ENCODE measurements around the gene GPR25. TPM values are rescaled to one million over a fixed set of nuclear protein-coding genes. Genes with fewer than 3 reads are reported as not detected.

The GPR25 gene
- total and polyA plus RNA-seq, 4 donors: 0.44 to 0.63 TPM; not detected in 2

- H3K4me1 ChIP-seq (ENCODE audit: control insufficient read depth, insufficient read depth, low read length): peaks cover 49% of the 10 kb centered on the region
- no peaks in the 10 kb centered on the region for H3K9me3 ChIP-seq (ENCODE audit: control insufficient read depth, insufficient read depth, low read length)
- peak overlapping the region; percentile 20 for H3K27ac ChIP-seq (ENCODE audit: low read depth, low read length)
- DNase-seq (ENCODE audit: low read depth in 4 of 6, low spot score in 6 of 6): no peak
- 48% methylated on average over 2 of the region's 4 CpGs for WGBS (ENCODE audit: insufficient coverage)
- peak overlapping the region; percentile 67 for H3K4me3 ChIP-seq (ENCODE audit: low read depth, low read length)
- H3K27me3 ChIP-seq (ENCODE audit: control insufficient read depth, insufficient read depth, low read length): peaks cover 23% of the 10 kb centered on the region
- peaks cover 2% of the 10 kb centered on the region for H3K36me3 ChIP-seq (ENCODE audit: control insufficient read depth, insufficient read depth, low read length)
These were observed 19.8 kb downstream of the GPR25 start for GRCh38 chr1:200892546-200892945.

- Histone ChIP-seq H3K27ac (ENCODE audit: low read depth, low read length) (no peak overlapping the region), H3K27me3 (ENCODE audit: control insufficient read depth, insufficient read depth, low read length) (peaks cover 23% of the 10 kb centered on the region), H3K4me3 (ENCODE audit: low read depth, low read length) (peak overlapping the region; percentile 67), H3K4me1 (ENCODE audit: control insufficient read depth, insufficient read depth, low read length) (peaks cover 49% of the 10 kb centered on the region), H3K9me3 (ENCODE audit: control insufficient read depth, insufficient read depth, low read length) (no peaks in the 10 kb centered on the region), H3K36me3 (ENCODE audit: control insufficient read depth, insufficient read depth, low read length) (peaks cover 2% of the 10 kb centered on the region)
- DNase-seq (ENCODE audit: low read depth in 4 of 6, low spot score in 6 of 6): peak in 1 of 6 donors; percentile 19
These were observed 20.2 kb downstream of the GPR25 start for GRCh38 chr1:200892958-200893357.

- Histone ChIP-seq H3K27me3 (ENCODE audit: control insufficient read depth, insufficient read depth, low read length) (peaks cover 21% of the 10 kb centered on the region), H3K9me3 (ENCODE audit: control insufficient read depth, insufficient read depth, low read length) (no peaks in the 10 kb centered on the region), H3K36me3 (ENCODE audit: control insufficient read depth, insufficient read depth, low read length) (peaks cover 6% of the 10 kb centered on the region), H3K4me1 (ENCODE audit: control insufficient read depth, insufficient read depth, low read length) (peaks cover 46% of the 10 kb centered on the region), H3K27ac (ENCODE audit: low read depth, low read length) (no peak overlapping the region), H3K4me3 (ENCODE audit: low read depth, low read length) (no peak overlapping the region)
- WGBS (ENCODE audit: insufficient coverage): 42% methylated on average over 6 of the region's 6 CpGs
- no peak for DNase-seq (ENCODE audit: low read depth in 4 of 6, low spot score in 6 of 6)
These were observed 20.7 kb downstream of the GPR25 start for GRCh38 chr1:200893411-200893901.

GRCh38 chr1:200894712-200895442, 22.1 kb downstream of the GPR25 start, which contains the start of gene INAVA:
Gene INAVA, plus strand, starts transcription at chr1:200894900. Its CDS starts 3,501 bp downstream, at chr1:200898401.
- Histone ChIP-seq H3K4me1 (ENCODE audit: control insufficient read depth, insufficient read depth, low read length) (peaks cover 43% of the 10 kb centered on the region), H3K27ac (ENCODE audit: low read depth, low read length) (no peak within 1 kb of the TSS), H3K27me3 (ENCODE audit: control insufficient read depth, insufficient read depth, low read length) (peaks cover 21% of the 10 kb centered on the region), H3K36me3 (ENCODE audit: control insufficient read depth, insufficient read depth, low read length) (peaks cover 19% of the 10 kb centered on the region), H3K4me3 (ENCODE audit: low read depth, low read length) (no peak within 1 kb of the TSS), H3K9me3 (ENCODE audit: control insufficient read depth, insufficient read depth, low read length) (no peaks in the 10 kb centered on the region)
- no peak for DNase-seq (ENCODE audit: low read depth in 4 of 6, low spot score in 6 of 6)
- 85% methylated on average over 12 of the region's 15 CpGs for WGBS (ENCODE audit: insufficient coverage)

GRCh38 chr1:200895443-200895789, 22.6 kb downstream of the GPR25 start:
- DNase-seq (ENCODE audit: low read depth in 4 of 6, low spot score in 6 of 6): no peak
- Histone ChIP-seq H3K27me3 (ENCODE audit: control insufficient read depth, insufficient read depth, low read length) (peaks cover 20% of the 10 kb centered on the region), H3K4me1 (ENCODE audit: control insufficient read depth, insufficient read depth, low read length) (peaks cover 41% of the 10 kb centered on the region), H3K9me3 (ENCODE audit: control insufficient read depth, insufficient read depth, low read length) (no peaks in the 10 kb centered on the region), H3K27ac (ENCODE audit: low read depth, low read length) (no peak overlapping the region), H3K36me3 (ENCODE audit: control insufficient read depth, insufficient read depth, low read length) (peaks cover 24% of the 10 kb centered on the region), H3K4me3 (ENCODE audit: low read depth, low read length) (no peak overlapping the region)
- WGBS (ENCODE audit: insufficient coverage): 68% methylated on average over 7 of the region's 8 CpGs

GRCh38 chr1:200895801-200896530, 23.2 kb downstream of the GPR25 start:
- H3K27me3 ChIP-seq (ENCODE audit: control insufficient read depth, insufficient read depth, low read length): peaks cover 16% of the 10 kb centered on the region
- H3K4me1 ChIP-seq (ENCODE audit: control insufficient read depth, insufficient read depth, low read length): peaks cover 40% of the 10 kb centered on the region
- H3K36me3 ChIP-seq (ENCODE audit: control insufficient read depth, insufficient read depth, low read length): peaks cover 29% of the 10 kb centered on the region
- H3K9me3 ChIP-seq (ENCODE audit: control insufficient read depth, insufficient read depth, low read length): no peaks in the 10 kb centered on the region
- H3K27ac ChIP-seq (ENCODE audit: low read depth, low read length): no peak overlapping the region
- no peak overlapping the region for H3K4me3 ChIP-seq (ENCODE audit: low read depth, low read length)
- WGBS (ENCODE audit: insufficient coverage): 70% methylated on average over 5 of the region's 9 CpGs
- peak in 1 of 6 donors; percentile 29 for DNase-seq (ENCODE audit: low read depth in 4 of 6, low spot score in 6 of 6)

GRCh38 chr1:200896531-200897196, 23.9 kb downstream of the GPR25 start:
- no peak for DNase-seq (ENCODE audit: low read depth in 4 of 6, low spot score in 6 of 6)
- H3K4me1 ChIP-seq (ENCODE audit: control insufficient read depth, insufficient read depth, low read length): peaks cover 34% of the 10 kb centered on the region
- H3K9me3 ChIP-seq (ENCODE audit: control insufficient read depth, insufficient read depth, low read length): no peaks in the 10 kb centered on the region
- 40% methylated on average over 3 of the region's 10 CpGs for WGBS (ENCODE audit: insufficient coverage)
- H3K36me3 ChIP-seq (ENCODE audit: control insufficient read depth, insufficient read depth, low read length): peaks cover 34% of the 10 kb centered on the region
- peaks cover 10% of the 10 kb centered on the region for H3K27me3 ChIP-seq (ENCODE audit: control insufficient read depth, insufficient read depth, low read length)
- no peak overlapping the region for H3K4me3 ChIP-seq (ENCODE audit: low read depth, low read length)
- H3K27ac ChIP-seq (ENCODE audit: low read depth, low read length): no peak overlapping the region

GRCh38 chr1:200897259-200897658, 24.5 kb downstream of the GPR25 start:
- no peak for DNase-seq (ENCODE audit: low read depth in 4 of 6, low spot score in 6 of 6)
- no peaks in the 10 kb centered on the region for H3K9me3 ChIP-seq (ENCODE audit: control insufficient read depth, insufficient read depth, low read length)
- 94% methylated on average over 5 of the region's 5 CpGs for WGBS (ENCODE audit: insufficient coverage)
- H3K4me1 ChIP-seq (ENCODE audit: control insufficient read depth, insufficient read depth, low read length): peaks cover 30% of the 10 kb centered on the region
- H3K36me3 ChIP-seq (ENCODE audit: control insufficient read depth, insufficient read depth, low read length): peaks cover 39% of the 10 kb centered on the region
- H3K27ac ChIP-seq (ENCODE audit: low read depth, low read length): no peak overlapping the region
- no peak overlapping the region for H3K4me3 ChIP-seq (ENCODE audit: low read depth, low read length)
- peaks cover 8% of the 10 kb centered on the region for H3K27me3 ChIP-seq (ENCODE audit: control insufficient read depth, insufficient read depth, low read length)

- Histone ChIP-seq H3K4me1 (ENCODE audit: control insufficient read depth, insufficient read depth, low read length) (peaks cover 21% of the 10 kb centered on the region), H3K36me3 (ENCODE audit: control insufficient read depth, insufficient read depth, low read length) (peaks cover 43% of the 10 kb centered on the region), H3K27me3 (ENCODE audit: control insufficient read depth, insufficient read depth, low read length) (no peaks in the 10 kb centered on the region), H3K27ac (ENCODE audit: low read depth, low read length) (no peak overlapping the region), H3K4me3 (ENCODE audit: low read depth, low read length) (no peak overlapping the region), H3K9me3 (ENCODE audit: control insufficient read depth, insufficient read depth, low read length) (no peaks in the 10 kb centered on the region)
- 100% methylated on average over 1 of the region's 3 CpGs for WGBS (ENCODE audit: insufficient coverage)
- no peak for DNase-seq (ENCODE audit: low read depth in 4 of 6, low spot score in 6 of 6)
These were observed 26.2 kb downstream of the GPR25 start for GRCh38 chr1:200899015-200899386.
